Neural cell (in vitro differentiated cells): ENCODE results near the gene CDK17.

Experiments
- CTCF ChIP-seq: fragments of 450-650 bp; IDR thresholded peaks from 2 replicates; pipeline ENCODE4 v1.5.1; 2014; ENCODE audit warnings: antibody characterized with exemption, mild to moderate bottlenecking, moderate library complexity; ENCODE audit not compliant: poor library complexity, severe bottlenecking
- EP300 ChIP-seq: fragments of 450-650 bp; conservative IDR thresholded peaks from 2 replicates; pipeline ENCODE4 v1.6.1; 2014; ENCODE audit warnings: antibody characterized with exemption, mild to moderate bottlenecking, moderate library complexity; ENCODE audit not compliant: poor library complexity, severe bottlenecking
- EZH2 ChIP-seq: fragments of 200-600, 300-800 bp; shearing (Covaris generic), sonication (generic); IDR thresholded peaks from 2 replicates; pipeline ENCODE4 v1.6.1; 2014; ENCODE audit warnings: antibody characterized with exemption, low read length, borderline replicate concordance, mild to moderate bottlenecking; ENCODE audit not compliant: insufficient read depth, poor library complexity, severe bottlenecking
- MXI1 ChIP-seq: fragments of 450-650 bp; conservative IDR thresholded peaks from 2 replicates; pipeline ENCODE4 v1.6.1; 2014; ENCODE audit warnings: antibody characterized with exemption, mild to moderate bottlenecking; ENCODE audit not compliant: poor library complexity, severe bottlenecking
- POLR2AphosphoS5 ChIP-seq: IDR thresholded peaks from 2 replicates; pipeline ENCODE4 v1.6.1; 2012
- REST ChIP-seq: IDR thresholded peaks from 2 replicates; pipeline ENCODE4 v1.6.1; 2012; ENCODE audit warnings: borderline replicate concordance
- SMC3 ChIP-seq: fragments of 450-650 bp; conservative IDR thresholded peaks from 2 replicates; pipeline ENCODE4 v1.6.1; 2014; ENCODE audit warnings: antibody characterized with exemption, mild to moderate bottlenecking, moderate library complexity; ENCODE audit not compliant: poor library complexity
- TAF1 ChIP-seq: IDR thresholded peaks from 2 replicates; pipeline ENCODE4 v1.6.1; 2012; ENCODE audit warnings: low read depth

DNA sequence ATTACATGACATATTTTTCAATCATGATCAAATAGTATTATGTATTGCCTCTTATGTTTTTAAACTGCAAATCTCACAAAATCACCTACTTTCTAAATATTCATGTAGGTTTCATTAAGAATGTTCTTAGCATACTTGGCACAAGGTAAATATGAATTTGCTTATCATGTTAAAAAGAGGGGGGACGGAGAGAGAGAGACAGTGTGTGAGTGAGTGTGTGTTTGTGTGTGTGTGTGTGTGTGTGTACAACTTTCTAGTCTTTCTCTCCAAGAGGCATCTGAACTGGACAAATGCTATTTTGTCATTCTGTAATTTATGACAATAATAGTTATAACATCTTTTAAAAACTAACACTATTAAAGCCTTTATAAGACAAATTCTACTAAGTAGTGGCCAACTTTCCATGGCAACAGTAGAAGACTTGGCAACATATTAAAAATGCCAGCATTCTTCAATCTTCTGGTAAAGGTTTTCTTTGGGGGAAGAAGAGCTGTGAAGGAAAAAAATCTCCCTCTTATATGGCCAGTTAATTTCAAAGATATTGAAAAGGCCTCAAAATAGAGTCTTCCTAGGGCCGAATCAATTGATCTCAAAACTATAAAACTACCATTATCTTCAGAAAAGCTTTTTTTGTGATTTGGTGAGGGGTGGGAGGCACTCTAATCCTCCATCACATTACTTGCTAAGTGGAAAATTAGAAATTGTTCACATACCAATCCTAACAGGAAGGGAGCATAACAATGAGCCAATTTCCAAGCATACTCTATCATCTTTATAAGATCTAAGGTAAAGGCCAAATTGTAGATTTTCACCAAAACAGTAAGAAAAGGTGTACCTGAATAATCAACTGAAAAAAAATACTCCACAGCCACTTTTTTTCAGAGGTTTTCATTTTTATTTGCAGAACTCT, 28.2 kb downstream of the CDK17 start:
- no peak for TF ChIP-seq POLR2AphosphoS5
- no peak for TF ChIP-seq CTCF
- no peak for TF ChIP-seq EZH2
- TF ChIP-seq REST: no peak
- TF ChIP-seq MXI1: no peak
- TF ChIP-seq EP300: no peak
- TF ChIP-seq SMC3: no peak
- TF ChIP-seq TAF1: no peak
